KOPT-K1 (cell line): ENCODE data around the gene GSDMA.

ENCODE experiments used
- H3K27ac ChIP-seq: fragments of 200-600 bp; sonication (generic); 2 replicates; pipeline ENCODE4 v1.5.1; 2016; ENCODE audit warnings: antibody characterized with exemption, mild to moderate bottlenecking, low read depth, low read length; ENCODE audit not compliant: poor library complexity, severe bottlenecking
- H3K36me3 ChIP-seq: fragments of 200-600 bp; sonication (generic); 2 replicates; pipeline ENCODE4 v1.5.1; 2017; ENCODE audit warnings: antibody characterized with exemption, mild to moderate bottlenecking, low read length, moderate library complexity; ENCODE audit not compliant: insufficient read depth
- H3K9me3 ChIP-seq: fragments of 200-600 bp; sonication (generic); 2 replicates; pipeline ENCODE4 v1.5.1; 2017; ENCODE audit warnings: antibody characterized with exemption, low read length, mild to moderate bottlenecking; ENCODE audit not compliant: insufficient read depth, poor library complexity, severe bottlenecking

The GSDMA gene

GRCh38 chr17:39966771-39967170 is 4.0 kb downstream of the GSDMA start:
- H3K27ac ChIP-seq = no peak overlapping the region
- H3K9me3 ChIP-seq = no peaks in the 10 kb centered on the region
- H3K36me3 ChIP-seq = no peaks in the 10 kb centered on the region

DNA sequence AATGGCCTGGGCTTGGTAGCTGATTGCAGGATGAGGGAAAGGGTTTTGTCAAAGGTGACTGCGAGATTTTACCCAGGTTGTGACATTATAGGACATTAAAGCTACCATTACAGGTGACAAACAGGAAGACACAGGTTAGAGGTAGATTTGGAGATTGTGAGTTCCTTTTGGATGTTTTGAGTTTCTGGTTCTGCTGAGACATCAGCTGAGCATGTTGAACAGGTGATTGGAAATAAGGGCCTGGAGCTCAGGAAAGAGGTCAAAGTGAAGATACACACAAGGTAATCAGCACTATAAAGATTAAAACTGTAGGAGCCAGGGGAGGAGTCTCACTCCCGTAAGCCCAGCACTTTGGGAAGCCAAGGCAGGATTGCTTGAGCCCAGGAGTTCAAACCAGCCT is 6.0 kb downstream of the GSDMA start:
- Histone ChIP-seq H3K9me3 (no peaks in the 10 kb centered on the region), H3K36me3 (no peaks in the 10 kb centered on the region), H3K27ac (no peak overlapping the region)

DNA sequence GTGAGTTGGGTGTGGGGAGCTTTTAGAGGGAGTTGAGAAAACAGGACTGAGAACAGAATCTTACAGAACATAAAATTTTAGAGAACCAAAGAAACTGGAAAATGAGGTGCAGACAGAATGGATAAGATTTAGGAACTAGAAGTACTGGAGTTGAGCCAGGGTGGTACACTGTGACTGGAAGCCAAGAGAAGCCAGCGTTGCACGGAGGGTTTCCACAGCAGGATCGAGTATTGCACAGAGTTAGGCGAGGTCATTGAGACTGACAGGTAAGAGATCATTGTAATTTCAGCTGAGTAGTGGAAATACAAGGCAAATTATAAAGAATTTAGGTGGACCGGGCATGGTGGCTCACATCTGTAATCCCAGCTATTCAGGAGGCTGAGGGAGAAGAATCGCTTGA is 6.6 kb downstream of the GSDMA start:
- no peak overlapping the region for H3K27ac ChIP-seq
- no peaks in the 10 kb centered on the region for H3K36me3 ChIP-seq
- H3K9me3 ChIP-seq = no peaks in the 10 kb centered on the region

GRCh38 chr17:39970157-39970692 is 7.4 kb downstream of the GSDMA start:
- no peaks in the 10 kb centered on the region for H3K36me3 ChIP-seq

GRCh38 chr17:39971076-39971603 is 8.3 kb downstream of the GSDMA start:
- Histone ChIP-seq H3K36me3 (no peaks in the 10 kb centered on the region), H3K27ac (no peak overlapping the region), H3K9me3 (no peaks in the 10 kb centered on the region)

More at GRCh38 chr17:39970157-39970692, 7.4 kb downstream of the GSDMA start:
- Histone ChIP-seq H3K9me3 (no peaks in the 10 kb centered on the region), H3K27ac (no peak overlapping the region)

GRCh38 chr17:39972271-39972670 is 9.5 kb downstream of the GSDMA start:
- H3K36me3 ChIP-seq = no peaks in the 10 kb centered on the region
- no peaks in the 10 kb centered on the region for H3K9me3 ChIP-seq
- H3K27ac ChIP-seq = no peak overlapping the region

DNA sequence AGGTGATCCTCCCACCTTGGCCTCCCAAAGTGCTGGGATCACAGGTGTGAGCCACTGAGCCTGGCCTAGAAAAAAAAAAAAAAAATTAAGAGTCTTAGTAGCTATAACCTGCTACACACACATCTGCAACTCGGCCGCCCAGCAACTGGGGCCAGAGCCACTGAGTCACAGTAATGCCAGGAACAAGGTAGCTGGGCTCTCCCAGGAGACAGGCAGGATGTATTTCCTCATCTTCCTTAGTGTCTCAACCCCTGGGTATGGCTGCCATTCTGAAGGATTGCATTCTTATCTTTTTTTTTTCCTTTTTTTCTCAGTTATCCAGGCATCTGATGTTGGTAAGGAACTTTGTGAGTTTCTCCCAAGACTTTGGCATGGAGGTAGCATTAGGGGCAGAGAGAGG is 10.7 kb downstream of the GSDMA start:
- H3K9me3 ChIP-seq = no peaks in the 10 kb centered on the region
- H3K36me3 ChIP-seq = no peaks in the 10 kb centered on the region
- no peak overlapping the region for H3K27ac ChIP-seq

- no peaks in the 10 kb centered on the region for H3K9me3 ChIP-seq
- no peak overlapping the region for H3K27ac ChIP-seq
- H3K36me3 ChIP-seq = no peaks in the 10 kb centered on the region
Observed at GRCh38 chr17:39974433-39974832, 11.6 kb downstream of the GSDMA start.

DNA sequence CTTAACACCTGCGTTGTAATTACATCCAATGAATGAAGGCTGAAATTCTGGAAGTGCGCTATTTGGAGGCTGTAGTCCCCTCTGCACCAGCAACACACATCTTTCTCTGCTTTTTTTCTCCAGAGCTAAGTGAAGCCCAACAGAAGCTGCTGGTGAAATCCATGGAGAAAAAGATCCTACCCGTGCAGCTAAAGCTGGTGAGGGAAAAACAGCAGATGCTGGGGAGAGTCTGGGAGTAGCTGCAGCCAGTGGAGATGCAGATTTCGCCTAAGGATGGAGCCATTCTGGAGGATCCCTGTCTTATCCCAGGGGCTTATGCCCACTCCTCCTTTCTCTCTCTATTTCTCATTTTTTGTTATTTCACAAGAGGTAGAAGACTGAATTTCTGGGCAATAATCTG is 13.0 kb downstream of the GSDMA start:
- Histone ChIP-seq H3K27ac (no peak overlapping the region), H3K36me3 (no peaks in the 10 kb centered on the region), H3K9me3 (no peaks in the 10 kb centered on the region)

GRCh38 chr17:39979016-39979670 is 16.3 kb downstream of the GSDMA start:
- Histone ChIP-seq H3K9me3 (no peaks in the 10 kb centered on the region), H3K36me3 (peaks cover 12% of the 10 kb centered on the region), H3K27ac (no peak overlapping the region)

DNA sequence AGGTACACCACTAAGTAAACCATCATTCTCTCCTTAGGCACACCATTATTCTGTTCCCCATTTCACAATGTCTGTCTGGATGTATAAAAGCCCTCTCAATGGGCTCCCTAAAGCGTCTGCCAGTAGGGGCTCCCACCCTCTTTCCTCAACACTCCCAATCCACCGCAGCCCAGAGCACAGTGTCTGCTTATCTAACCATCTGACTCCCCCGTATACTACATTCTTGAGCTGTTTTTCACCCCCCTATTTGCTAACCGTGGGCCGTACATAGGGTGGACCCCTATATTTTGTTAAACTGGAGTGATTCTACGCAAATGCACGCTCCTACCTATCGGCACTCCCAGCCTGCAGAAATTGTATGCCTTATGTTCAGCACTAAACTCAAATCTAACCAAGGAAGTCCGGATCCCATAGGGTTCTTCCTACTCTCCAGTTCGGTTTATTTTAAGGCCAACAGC is 17.1 kb downstream of the GSDMA start:
- H3K36me3 ChIP-seq = peaks cover 20% of the 10 kb centered on the region
- no peaks in the 10 kb centered on the region for H3K9me3 ChIP-seq
- peak overlapping the region; percentile 83 for H3K27ac ChIP-seq

- H3K36me3 ChIP-seq = peaks cover 26% of the 10 kb centered on the region
- H3K9me3 ChIP-seq = no peaks in the 10 kb centered on the region
- peak within 1 kb of the TSS; percentile 83 for H3K27ac ChIP-seq
Observed at GRCh38 chr17:39980351-39981206, 17.8 kb downstream of the GSDMA start, which contains the start of gene PSMD3. PSMD3 (plus strand) TSS chr17:39980807; CDS start chr17:39980971, 164 bp downstream.

DNA sequence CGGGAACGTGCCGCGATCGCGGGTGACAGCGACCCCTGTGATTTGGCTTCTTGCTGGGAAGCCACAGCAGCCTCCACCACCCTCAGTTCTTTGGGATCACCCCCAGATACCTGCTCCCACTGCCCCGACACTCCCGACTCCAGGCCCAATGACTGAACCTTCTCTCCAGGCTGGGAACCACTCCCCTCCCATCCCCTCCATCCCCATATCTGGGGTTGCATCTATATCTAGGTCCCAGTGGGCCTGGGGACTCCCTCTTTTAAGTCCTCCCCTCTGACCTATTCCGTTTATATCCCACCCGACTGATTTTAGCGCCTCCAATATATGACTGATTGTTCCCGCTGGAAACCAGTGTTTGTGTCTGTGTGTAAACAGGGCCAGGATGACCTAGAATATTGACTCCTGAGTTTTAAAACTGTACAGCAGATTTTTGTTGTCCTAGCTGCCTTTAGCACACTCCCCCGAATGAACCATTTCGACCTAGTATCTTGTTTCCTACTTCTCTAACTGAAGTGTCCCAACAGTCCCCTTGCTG is 18.5 kb downstream of the GSDMA start:
- Histone ChIP-seq H3K9me3 (no peaks in the 10 kb centered on the region), H3K36me3 (peaks cover 33% of the 10 kb centered on the region), H3K27ac (peak overlapping the region; percentile 83)

GRCh38 chr17:39981766-39982375 is 19.1 kb downstream of the GSDMA start:
- peak overlapping the region; percentile 83 for H3K27ac ChIP-seq
- H3K36me3 ChIP-seq = peaks cover 39% of the 10 kb centered on the region
- no peaks in the 10 kb centered on the region for H3K9me3 ChIP-seq
